HCT116 (cell line): Measurements from ENCODE around the gene NCKAP5. TPM values are rescaled to one million over a fixed set of nuclear protein-coding genes. Genes with fewer than 3 reads are reported as not detected.

Experiments
- ATAC-seq: fragments of 200-7000 bp; cut with Tn5 transposase; 2 replicates; pipeline ENCODE4 v1.9.1; 2020; ENCODE audit warnings: mild to moderate bottlenecking, moderate library complexity
- BruUV-seq: library from RNA; stranded (reverse); fragments of 400-500 nt; replicated peaks from 2 replicates; lab custom pipeline; 2021; lab: Mats Ljungman, UMichigan
- CTCF ChIA-PET: fragments of 300-600 bp; sonication (Branson Sonifier 250); formaldehyde crosslinking; loops from one replicate; lab custom pipeline; 2021; ENCODE audit warnings: antibody characterized with exemption; lab: Charles Lee
- POLR2A ChIA-PET: fragments of 300-600, 350-600 bp; sonication (Branson Sonifier 250); formaldehyde crosslinking; loops from one replicate; lab custom pipeline; 2021; ENCODE audit warnings: antibody characterized with exemption; lab: Charles Lee
- RAD21 ChIA-PET, 2 experiments: fragments of 300-600 bp; sonication (Branson Sonifier 250); formaldehyde crosslinking; loops; one replicate each; lab custom pipeline; 2023; ENCODE audit warnings: low total read pairs in 2 of 2; ENCODE audit not compliant: uncharacterized antibody in 2 of 2, unreplicated experiment in 2 of 2, low non-redundant PET in 1 of 2; lab: Charles Lee
- DNase-seq: peaks from one replicate; pipeline ENCODE4 v3.0.0-alpha.2; 2010; ENCODE audit warnings: low read depth, low spot score
- H2AFZ ChIP-seq: fragments of 200-600 bp; shearing (Covaris generic), sonication (generic); 2 replicates; pipeline ENCODE4 v1.6.1; 2017; ENCODE audit warnings: low read depth, mixed run types, mixed read lengths, antibody characterized with exemption, low read length; ENCODE audit not compliant: poor library complexity, severe bottlenecking
- H3K27ac ChIP-seq: 2 replicates; pipeline ENCODE4 v1.5.1; 2012; ENCODE audit warnings: low read depth, low read length
- H3K27me3 ChIP-seq: fragments of 200-600 bp; sonication (generic); 2 replicates; pipeline ENCODE4 v1.6.1; 2016; ENCODE audit warnings: mixed run types, low read length, mixed read lengths; ENCODE audit not compliant: insufficient read depth
- H3K36me3 ChIP-seq, 2 experiments: fragments of 200-500 bp in 1 of 2; fragments of 200-600 bp in 1 of 2; sonication (Bioruptor generic) in 1 of 2; sonication (generic) in 1 of 2; 2 replicates each; pipeline versions ENCODE4 v1.5.1 to v1.6.1; 2014 to 2016; ENCODE audit warnings: low read length in 2 of 2, inconsistent platforms in 1 of 2, mixed read lengths in 1 of 2, mixed run types in 1 of 2; ENCODE audit not compliant: insufficient read depth in 2 of 2, control insufficient read depth in 1 of 2
- H3K4me1 ChIP-seq, 2 experiments: fragments of 200-600 bp in 1 of 2; sonication (generic) in 1 of 2; 2 replicates each; pipeline versions ENCODE4 v1.5.1 to v1.6.1; 2012 to 2017; ENCODE audit warnings: low read length in 2 of 2, inconsistent platforms in 1 of 2, mild to moderate bottlenecking in 1 of 2, mixed read lengths in 1 of 2, mixed run types in 1 of 2, moderate library complexity in 1 of 2; ENCODE audit not compliant: insufficient read depth in 2 of 2, control insufficient read depth in 1 of 2
- H3K4me2 ChIP-seq: fragments of 200-600 bp; sonication (generic); 2 replicates; pipeline ENCODE4 v1.6.1; 2017; ENCODE audit warnings: mixed run types, low read length, mixed read lengths
- H3K4me3 ChIP-seq, 2 experiments: fragments of 200-600 bp in 1 of 2; sonication (generic) in 1 of 2; replicated peaks in 1 of 2; 2 replicates each; pipeline ENCODE4 v1.5.1; 2011 to 2016; ENCODE audit warnings: low read length in 2 of 2, control low read depth in 1 of 2, low read depth in 1 of 2, mild to moderate bottlenecking in 1 of 2, mixed read lengths in 1 of 2, mixed run types in 1 of 2
- H3K79me2 ChIP-seq: fragments of 200-600 bp; sonication (generic); 2 replicates; pipeline ENCODE4 v1.6.1; 2017; ENCODE audit warnings: mild to moderate bottlenecking, mixed run types, low read length, moderate library complexity, mixed read lengths; ENCODE audit not compliant: insufficient read depth
- H3K9ac ChIP-seq: fragments of 200-600 bp; sonication (generic); 2 replicates; pipeline ENCODE4 v1.6.1; 2016; ENCODE audit warnings: low read length, mixed read lengths
- H3K9me2 ChIP-seq: fragments of 200-600 bp; sonication (generic), shearing (Covaris generic); 2 replicates; pipeline ENCODE4 v1.6.1; 2017; ENCODE audit warnings: mixed run types, mild to moderate bottlenecking, moderate library complexity; ENCODE audit not compliant: insufficient read depth
- H3K9me3 ChIP-seq, 2 experiments: fragments of 200-500 bp in 1 of 2; fragments of 200-600 bp in 1 of 2; sonication (Bioruptor generic) in 1 of 2; sonication (generic) in 1 of 2; 2 replicates each; pipeline ENCODE4 v1.6.1; 2014 to 2017; ENCODE audit warnings: low read length in 2 of 2, mixed read lengths in 2 of 2, inconsistent platforms in 1 of 2, low read depth in 1 of 2, mild to moderate bottlenecking in 1 of 2, mixed run types in 1 of 2, moderate library complexity in 1 of 2; ENCODE audit not compliant: control insufficient read depth in 1 of 2, insufficient read depth in 1 of 2
- H4K20me1 ChIP-seq: fragments of 200-600 bp; sonication (generic), shearing (Covaris generic); 2 replicates; pipeline ENCODE4 v1.6.1; 2017; ENCODE audit warnings: mixed run types, mild to moderate bottlenecking, moderate library complexity; ENCODE audit not compliant: insufficient read depth
- ATF3 ChIP-seq: IDR thresholded peaks from 2 replicates; pipeline ENCODE4 v1.6.1; 2012
- CBX3 ChIP-seq: IDR thresholded peaks from 2 replicates; pipeline ENCODE4 v1.6.1; 2012; ENCODE audit warnings: low read depth
- CEBPB ChIP-seq: IDR thresholded peaks from 2 replicates; pipeline ENCODE4 v1.6.1; 2012; ENCODE audit warnings: low read depth
- CTCF ChIP-seq, 3 experiments: fragments of 200-600 bp in 1 of 3; sonication (generic) in 1 of 3; IDR thresholded peaks in 2 of 3; conservative IDR thresholded peaks in 1 of 3; 2 replicates each; pipeline ENCODE4 v1.5.1; 2012 to 2017; ENCODE audit warnings: low read depth in 2 of 3, low read length in 2 of 3, antibody characterized with exemption in 1 of 3, borderline replicate concordance in 1 of 3, control low read depth in 1 of 3, mild to moderate bottlenecking in 1 of 3, mixed read lengths in 1 of 3, mixed run types in 1 of 3, moderate library complexity in 1 of 3; ENCODE audit not compliant: insufficient read depth in 1 of 3
- ELF1 ChIP-seq: IDR thresholded peaks from 2 replicates; pipeline ENCODE4 v1.6.1; 2012; ENCODE audit warnings: low read depth, borderline replicate concordance
- EZH2 ChIP-seq: fragments of 200-600 bp; sonication (generic); IDR thresholded peaks from 2 replicates; pipeline ENCODE4 v1.6.1; 2017; ENCODE audit warnings: antibody characterized with exemption, mixed run types
- EZH2phosphoT487 ChIP-seq: fragments of 200-600 bp; IDR thresholded peaks from 2 replicates; pipeline ENCODE4 v1.6.1; 2018; ENCODE audit warnings: antibody characterized with exemption, borderline replicate concordance
- FOSL1 ChIP-seq: IDR thresholded peaks from 2 replicates; pipeline ENCODE4 v1.6.1; 2012; ENCODE audit warnings: low read depth
- JUND ChIP-seq: IDR thresholded peaks from 2 replicates; pipeline ENCODE4 v1.6.1; 2012
- POLR2A ChIP-seq: IDR thresholded peaks from 2 replicates; pipeline ENCODE4 v1.7.0; 2011; ENCODE audit warnings: borderline replicate concordance; ENCODE audit not compliant: insufficient read depth, insufficient read length; ENCODE audit errors: extremely low read depth
- POLR2AphosphoS5 ChIP-seq: IDR thresholded peaks from 2 replicates; pipeline ENCODE4 v1.6.1; 2011; ENCODE audit warnings: mild to moderate bottlenecking, low read depth, low read length, moderate library complexity
- RAD21 ChIP-seq: IDR thresholded peaks from 2 replicates; pipeline ENCODE4 v1.6.1; 2012; ENCODE audit warnings: low read depth, mild to moderate bottlenecking
- REST ChIP-seq: IDR thresholded peaks from 2 replicates; pipeline ENCODE4 v1.6.1; 2012; ENCODE audit warnings: low read depth
- SP1 ChIP-seq: IDR thresholded peaks from 2 replicates; pipeline ENCODE4 v1.6.1; 2012; ENCODE audit warnings: low read depth
- TCF7L2 ChIP-seq: IDR thresholded peaks from 2 replicates; pipeline ENCODE4 v1.7.0; 2011; ENCODE audit warnings: borderline replicate concordance, inconsistent platforms; ENCODE audit not compliant: insufficient read depth, insufficient read length; ENCODE audit errors: extremely low read depth
- YY1 ChIP-seq: IDR thresholded peaks from 2 replicates; pipeline ENCODE4 v1.6.1; 2011; ENCODE audit warnings: low read length, low read depth, moderate library complexity, mild to moderate bottlenecking; ENCODE audit not compliant: insufficient replicate concordance; ENCODE audit errors: extremely low read depth
- ZFX ChIP-seq: fragments of 450-650 bp; IDR thresholded peaks from 2 replicates; pipeline ENCODE4 v1.6.1; 2017
- ZNF274 ChIP-seq: fragments of 200-500 bp; sonication (Bioruptor generic); IDR thresholded peaks from 2 replicates; pipeline ENCODE4 v1.6.1; 2014; ENCODE audit warnings: mild to moderate bottlenecking, low read depth, low read length, inconsistent platforms
- intact Hi-C: fragments of 100-400 bp; cut with micrococcal nuclease; formaldehyde crosslinking; loops from 2 replicates; pipeline ENCODE4 v1.10.0; 2022
- total RNA-seq: library from RNA; stranded (reverse); gene quantifications from one replicate; pipeline ENCODE4 v1.2.1, GENCODE V29; 2021; ENCODE audit not compliant: unreplicated experiment
- TF ChIP-seq, protein P1 (sequence below): IDR thresholded peaks from 2 replicates; pipeline ENCODE4 v1.6.1; 2011; ENCODE audit warnings: mild to moderate bottlenecking, low read length, moderate library complexity; ENCODE audit not compliant: insufficient replicate concordance; ENCODE audit errors: extremely low read depth

NCKAP5 gene
- total RNA-seq, 1 experiment from 2014 or later: 0.30 TPM

- TF ChIP-seq ZNF274: no peak
These were observed 809.3 kb downstream of the NCKAP5 start (continued) for GRCh38 chr2:132758995-132759394.

DNA sequence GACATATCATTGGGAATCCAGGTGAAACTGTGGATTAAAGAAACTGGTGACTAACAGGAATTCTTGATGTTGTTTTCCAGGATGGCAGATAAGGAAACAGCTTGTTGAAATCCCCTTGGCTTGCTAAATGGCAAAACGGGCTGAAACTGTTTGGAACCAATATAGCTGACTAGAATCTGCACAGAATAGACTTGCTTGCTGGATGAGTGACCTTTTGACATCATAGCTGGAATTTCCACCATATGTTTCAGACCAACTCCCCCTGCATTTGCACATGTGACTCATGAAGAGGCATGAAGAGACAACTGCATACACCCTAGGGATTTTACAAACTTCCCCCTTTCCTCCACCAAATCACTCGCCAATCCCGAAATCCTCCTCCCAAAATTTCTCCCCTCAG is 810.6 kb downstream of the NCKAP5 start:
- Histone ChIP-seq H2AFZ (no peak overlapping the region), H3K9me2 (no peaks in the 10 kb centered on the region), H3K9me3 (no peaks in the 10 kb centered on the region), H3K27me3 (0 out of 2 replicates have a peak, but pooled peaks cover 5% of the 10 kb centered on the region), H3K4me1 (no peaks in the 10 kb centered on the region), H3K27ac (no peak overlapping the region), H3K79me2 (no peaks in the 10 kb centered on the region), H3K4me3 (no peak overlapping the region), H3K36me3 (no peaks in the 10 kb centered on the region), H4K20me1 (no peaks in the 10 kb centered on the region), H3K4me2 (no peak overlapping the region), H3K9ac (no peak overlapping the region)
- RAD21 ChIA-PET: no interaction called here
- no peak for ATAC-seq
- DNase-seq: no peak
- POLR2A ChIA-PET: no interaction called here
- CTCF ChIA-PET: no interaction called here
- BruUV-seq: no TSS peak
- intact Hi-C loops: no loop called here
- TF ChIP-seq CBX3 (no peak), POLR2A (no peak), JUND (no peak), ELF1 (no peak), RAD21 (no peak), ATF3 (no peak), SP1 (no peak), EZH2phosphoT487 (no peak), YY1 (no peak), TCF7L2 (no peak), CEBPB (no peak), REST (no peak), CTCF (IDR thresholded peaks at IDR 0.05 in 2 of 3, conservative IDR thresholded peaks at IDR 0.05 in 1 of 3; ENCODE audit: borderline replicate concordance in 1 of 3, insufficient read depth in 1 of 3, low read depth in 2 of 3, low read length in 2 of 3) (no peak), ZNF274 (no peak), ZFX (no peak), POLR2AphosphoS5 (no peak), EZH2 (no peak), FOSL1 (no peak)
- TF ChIP-seq, protein P1, sequence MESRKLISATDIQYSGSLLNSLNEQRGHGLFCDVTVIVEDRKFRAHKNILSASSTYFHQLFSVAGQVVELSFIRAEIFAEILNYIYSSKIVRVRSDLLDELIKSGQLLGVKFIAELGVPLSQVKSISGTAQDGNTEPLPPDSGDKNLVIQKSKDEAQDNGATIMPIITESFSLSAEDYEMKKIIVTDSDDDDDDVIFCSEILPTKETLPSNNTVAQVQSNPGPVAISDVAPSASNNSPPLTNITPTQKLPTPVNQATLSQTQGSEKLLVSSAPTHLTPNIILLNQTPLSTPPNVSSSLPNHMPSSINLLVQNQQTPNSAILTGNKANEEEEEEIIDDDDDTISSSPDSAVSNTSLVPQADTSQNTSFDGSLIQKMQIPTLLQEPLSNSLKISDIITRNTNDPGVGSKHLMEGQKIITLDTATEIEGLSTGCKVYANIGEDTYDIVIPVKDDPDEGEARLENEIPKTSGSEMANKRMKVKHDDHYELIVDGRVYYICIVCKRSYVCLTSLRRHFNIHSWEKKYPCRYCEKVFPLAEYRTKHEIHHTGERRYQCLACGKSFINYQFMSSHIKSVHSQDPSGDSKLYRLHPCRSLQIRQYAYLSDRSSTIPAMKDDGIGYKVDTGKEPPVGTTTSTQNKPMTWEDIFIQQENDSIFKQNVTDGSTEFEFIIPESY: no peak
